Measurements from ENCODE around the gene RTP5.

GRCh38 chr2:241922411-241922810, 52.9 kb downstream of the RTP5 start:
- TF ChIP-seq CTCF (IDR thresholded peaks at IDR 0.05; ENCODE audit: borderline replicate concordance, extremely low read depth, low read length, poor library complexity, severe bottlenecking) = no peak
- TF ChIP-seq EZH2 (IDR thresholded peaks at IDR 0.05; ENCODE audit: borderline replicate concordance, low read depth, low read length, severe bottlenecking) = no peak
